Measurements from ENCODE around the gene CC2D2A. TPM values are rescaled to one million over a fixed set of nuclear protein-coding genes. Genes with fewer than 3 reads are reported as not detected.

Gene CC2D2A
- total and polyA plus RNA-seq, 9 of the 15 experiments (the other 6 are each of a cell fraction or from before 2014, with no cell fraction given), result 0.36 to 2.5 (median 1.6) TPM

GRCh38 chr4:15533817-15534216 is 64.1 kb downstream of the CC2D2A start (continued):
- TF ChIP-seq RCOR1 (IDR thresholded peaks at IDR 0.05; ENCODE audit: borderline replicate concordance in 1 of 2, low read depth in 2 of 2, low read length in 2 of 2) (peak in 1 of 2 experiments; percentile 30; a peak in 1 of 4 replicates), STAT6 (CRISPR knock-in tag; IDR thresholded peaks at IDR 0.05) (no peak), CSDE1 (IDR thresholded peaks at IDR 0.05) (no peak), PHF8 (IDR thresholded peaks at IDR 0.05; ENCODE audit: borderline replicate concordance, low read length) (no peak), CBFB (CRISPR knock-in tag; IDR thresholded peaks at IDR 0.05) (no peak), PHF21A (IDR thresholded peaks at IDR 0.05; ENCODE audit: borderline replicate concordance, low read depth) (no peak), CBFA2T2 (conservative IDR thresholded peaks at IDR 0.05) (no peak), MAFG (tag; conservative IDR thresholded peaks at IDR 0.05) (peak; percentile 67), TFE3 (CRISPR knock-in tag; IDR thresholded peaks at IDR 0.05) (no peak), ZKSCAN1 (IDR thresholded peaks at IDR 0.05; ENCODE audit: low read depth, low read length) (no peak), GATAD2B (IDR thresholded peaks at IDR 0.05; ENCODE audit: borderline replicate concordance) (no peak), PRDM10 (IDR thresholded peaks at IDR 0.05; ENCODE audit: partially characterized antibody) (no peak), PYGO2 (tag; IDR thresholded peaks at IDR 0.05) (no peak), ZNF785 (CRISPR knock-in tag; IDR thresholded peaks at IDR 0.05) (no peak), SMARCA4 (IDR thresholded peaks at IDR 0.05) (peak; percentile 40; the same call in 1 of the 2 replicates), ZNF592 (IDR thresholded peaks at IDR 0.05) (no peak)

All from K562 (cell line).